GM19452 (cell line): ENCODE measurements around the gene TRIB2.
A peak's percentile ranks its signal among the peaks of the same experiment; 100 is the strongest.
"Not testable (repeated sequence)": the region's sequence is repeated elsewhere in the genome, so short reads cannot be mapped to it uniquely, and the experiment has no call there.

ENCODE experiments used
- ATAC-seq: cut with Tn5 transposase; IDR thresholded peaks from one replicate; pipeline ENCODE4 v1.9.1; 2021; ENCODE audit not compliant: unreplicated experiment

Gene TRIB2

DNA sequence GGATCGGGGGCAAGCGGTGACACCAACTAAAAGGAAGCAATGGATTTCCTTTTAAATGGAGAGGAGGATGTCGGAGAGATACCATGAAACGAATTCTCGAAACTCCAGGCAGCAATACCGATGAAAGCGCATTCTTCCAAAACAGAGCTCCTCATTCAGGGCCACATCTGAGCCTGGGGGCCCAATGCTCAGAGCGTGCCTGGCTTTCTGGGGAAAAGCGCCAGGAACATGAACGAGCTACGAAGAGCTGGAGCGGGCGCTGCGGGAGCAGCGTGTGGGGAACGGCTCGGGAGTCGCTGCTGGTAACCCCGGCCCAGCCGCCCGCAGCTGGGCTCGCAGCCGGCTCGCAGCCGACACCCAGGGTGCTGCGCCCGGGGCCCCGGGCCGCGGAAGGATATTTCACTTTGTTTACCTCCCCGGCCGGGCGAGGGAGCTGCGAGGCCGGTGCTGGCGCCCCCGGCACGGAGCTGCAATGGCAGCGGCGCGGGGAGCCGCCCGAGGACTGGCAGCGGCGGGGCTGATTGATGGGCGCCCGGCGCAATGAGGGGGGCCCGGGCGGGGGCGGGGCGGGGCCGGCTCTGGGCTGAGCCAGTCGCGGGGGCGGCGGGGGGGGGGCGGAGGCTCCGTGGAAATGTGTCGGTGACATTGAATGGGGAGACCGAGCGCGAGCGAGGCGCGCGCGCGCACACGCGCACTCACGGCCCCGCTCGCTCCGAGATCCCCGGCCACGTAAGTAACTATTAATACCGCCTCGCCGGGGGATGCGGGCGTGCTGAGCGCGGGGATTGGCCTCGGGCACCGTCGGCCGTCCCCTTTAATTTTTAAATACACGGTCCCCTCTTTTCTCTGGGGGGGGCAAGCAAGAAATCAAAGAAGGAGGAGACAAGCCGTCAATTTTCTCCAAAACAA lies at the start of gene TRIB2:
TRIB2 (plus strand) TSS at position 655 of the 909 bp plus-strand sequence. CDS start 1,372 bp downstream, outside the sequence.
- peak; percentile 59 for ATAC-seq

GRCh38 chr2:12669036-12669435 lies 47.7 kb upstream of the TRIB2 start:
- ATAC-seq = no peak

- no peak for ATAC-seq
These were observed 43.9 kb upstream of the TRIB2 start for GRCh38 chr2:12672711-12673315.

GRCh38 chr2:12674644-12675328 lies 42.0 kb upstream of the TRIB2 start:
- ATAC-seq = no peak

DNA sequence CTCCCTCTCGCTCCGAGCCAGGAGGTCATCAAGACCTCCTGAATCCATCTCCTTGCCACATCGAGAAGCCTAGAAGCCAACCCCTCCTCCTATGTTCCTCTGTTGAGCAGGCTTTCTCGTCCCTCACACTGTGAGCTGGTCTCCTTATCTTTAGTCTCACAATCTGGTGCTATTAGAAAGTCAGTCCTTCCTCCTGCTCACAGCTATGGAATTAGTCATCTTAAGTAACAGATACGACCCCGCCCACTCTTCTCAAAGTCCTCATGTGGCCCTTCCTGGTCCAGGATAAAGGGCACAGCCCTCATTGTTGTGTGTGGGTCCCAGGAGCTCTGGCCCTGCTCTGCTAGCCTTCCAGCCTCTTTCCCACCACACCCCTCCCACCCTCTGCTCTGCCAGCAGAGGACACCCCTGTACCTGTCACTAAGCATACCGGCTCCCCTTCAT lies 41.4 kb upstream of the TRIB2 start:
- no peak for ATAC-seq

GRCh38 chr2:12675801-12676200 lies 40.9 kb upstream of the TRIB2 start:
- ATAC-seq = no peak

- ATAC-seq = no peak
These were observed 40.0 kb upstream of the TRIB2 start for GRCh38 chr2:12676771-12677170.

DNA sequence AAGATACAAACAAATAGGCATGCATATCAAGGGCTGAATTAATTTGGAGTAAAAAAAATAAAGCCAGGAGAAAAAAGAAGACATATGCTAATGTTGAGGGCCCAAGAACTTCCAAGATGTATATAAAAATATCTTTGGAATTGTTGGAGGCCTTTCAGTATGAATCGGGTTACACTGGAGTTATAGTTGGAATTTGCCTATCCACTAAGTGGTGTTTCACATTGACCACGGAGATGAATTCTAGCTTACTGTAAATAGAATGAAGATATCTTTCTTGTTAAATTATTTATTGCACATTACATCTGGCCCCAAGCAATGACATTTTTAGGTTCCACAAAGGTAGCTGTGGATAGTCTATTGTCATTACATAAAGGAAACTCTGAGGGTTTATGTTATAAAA lies 38.5 kb upstream of the TRIB2 start:
- ATAC-seq = no peak

- no peak for ATAC-seq
These were observed 37.1 kb upstream of the TRIB2 start for GRCh38 chr2:12679550-12680072.

- ATAC-seq = not testable (repeated sequence)
These were observed 36.6 kb upstream of the TRIB2 start for GRCh38 chr2:12680115-12680514.

- no peak for ATAC-seq
These were observed 34.7 kb upstream of the TRIB2 start for GRCh38 chr2:12682017-12682416.

- no peak for ATAC-seq
These were observed 33.2 kb upstream of the TRIB2 start for GRCh38 chr2:12683457-12684100.

- ATAC-seq = no peak
These were observed 32.2 kb upstream of the TRIB2 start for GRCh38 chr2:12684471-12684936.

GRCh38 chr2:12685145-12685544 lies 31.6 kb upstream of the TRIB2 start:
- ATAC-seq = no peak

GRCh38 chr2:12685956-12686355 lies 30.8 kb upstream of the TRIB2 start:
- no peak for ATAC-seq

- no peak for ATAC-seq
These were observed 29.9 kb upstream of the TRIB2 start for GRCh38 chr2:12686708-12687283.

DNA sequence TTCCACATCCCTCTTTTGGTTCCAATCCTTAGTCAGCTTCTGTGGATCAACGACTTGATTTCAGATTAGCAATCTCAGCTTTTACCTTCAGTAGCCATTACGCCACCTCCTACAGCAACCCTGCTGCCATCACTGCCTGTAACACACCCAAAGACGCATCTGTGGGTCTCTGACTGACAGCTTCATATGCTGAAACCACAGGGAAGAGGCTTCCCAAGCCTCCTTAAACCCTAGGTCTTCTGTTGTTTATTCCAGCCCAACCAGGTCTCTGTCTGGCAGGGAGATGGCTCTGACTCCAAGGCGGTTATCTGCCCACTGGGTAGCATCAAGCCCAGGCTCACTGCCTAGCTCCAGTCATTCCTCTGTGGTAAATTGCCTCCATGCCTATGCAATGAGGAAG lies 28.6 kb upstream of the TRIB2 start:
- ATAC-seq = no peak

- no peak for ATAC-seq
These were observed 27.8 kb upstream of the TRIB2 start for GRCh38 chr2:12688893-12689292.

DNA sequence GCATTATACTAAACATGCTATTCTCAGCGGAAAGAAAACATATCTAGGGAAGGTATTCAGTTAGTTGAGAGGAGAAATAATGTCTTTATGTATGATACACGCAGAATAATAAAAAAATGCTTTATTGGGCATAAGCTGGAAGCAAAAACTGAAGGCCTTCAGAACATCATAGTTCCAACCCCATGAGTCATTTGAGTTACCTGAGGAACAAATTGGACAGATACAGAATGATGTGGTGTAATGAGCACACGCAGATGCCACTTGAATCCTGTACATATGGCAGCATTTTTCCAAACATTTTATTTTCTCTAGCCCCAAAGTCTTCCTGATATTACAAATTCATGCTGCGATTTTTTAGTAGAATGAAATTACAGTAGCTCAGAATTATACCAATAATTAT lies 23.2 kb upstream of the TRIB2 start:
- ATAC-seq = no peak

DNA sequence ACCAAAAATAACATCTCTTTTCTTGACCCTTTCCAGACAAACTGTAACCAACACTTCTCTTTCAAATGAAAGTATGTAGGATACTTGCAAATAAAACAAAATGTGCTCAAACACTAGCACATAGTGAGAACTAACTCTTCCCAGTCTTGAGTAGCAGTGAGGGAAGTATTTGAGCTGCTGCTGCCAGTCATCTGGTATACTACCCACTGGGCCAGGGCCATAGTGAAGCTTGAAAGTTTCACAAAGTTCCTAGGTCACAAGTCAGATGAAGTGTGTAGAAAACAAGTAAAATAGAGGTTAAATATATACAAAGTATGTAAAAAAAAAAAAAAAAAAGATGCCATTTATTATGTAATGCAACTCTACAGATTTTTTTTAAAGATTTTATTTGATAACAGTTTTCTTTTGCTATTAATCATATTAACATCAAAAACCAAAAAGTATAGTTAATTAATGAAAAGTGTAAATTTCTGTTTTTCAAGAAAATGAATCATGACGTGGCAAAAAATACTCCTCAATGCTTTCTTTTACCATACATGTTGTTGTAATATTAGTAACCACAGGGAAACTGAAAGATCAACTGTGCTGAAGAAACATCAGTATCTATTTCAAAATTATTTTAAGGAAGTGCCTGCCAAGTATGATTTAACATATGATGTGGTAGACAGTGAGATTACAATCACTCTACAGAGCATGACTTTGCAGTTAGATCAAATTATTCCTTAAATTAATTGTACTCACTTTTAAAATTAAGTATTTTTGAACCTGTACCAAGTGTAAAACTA lies 21.6 kb upstream of the TRIB2 start:
- peak; percentile 88 for ATAC-seq
